ENCODE measurements around the gene TRAF3IP1.

GRCh38 chr2:238383743-238384380 is 63.5 kb downstream of the TRAF3IP1 start:
- TF ChIP-seq, protein P1, sequence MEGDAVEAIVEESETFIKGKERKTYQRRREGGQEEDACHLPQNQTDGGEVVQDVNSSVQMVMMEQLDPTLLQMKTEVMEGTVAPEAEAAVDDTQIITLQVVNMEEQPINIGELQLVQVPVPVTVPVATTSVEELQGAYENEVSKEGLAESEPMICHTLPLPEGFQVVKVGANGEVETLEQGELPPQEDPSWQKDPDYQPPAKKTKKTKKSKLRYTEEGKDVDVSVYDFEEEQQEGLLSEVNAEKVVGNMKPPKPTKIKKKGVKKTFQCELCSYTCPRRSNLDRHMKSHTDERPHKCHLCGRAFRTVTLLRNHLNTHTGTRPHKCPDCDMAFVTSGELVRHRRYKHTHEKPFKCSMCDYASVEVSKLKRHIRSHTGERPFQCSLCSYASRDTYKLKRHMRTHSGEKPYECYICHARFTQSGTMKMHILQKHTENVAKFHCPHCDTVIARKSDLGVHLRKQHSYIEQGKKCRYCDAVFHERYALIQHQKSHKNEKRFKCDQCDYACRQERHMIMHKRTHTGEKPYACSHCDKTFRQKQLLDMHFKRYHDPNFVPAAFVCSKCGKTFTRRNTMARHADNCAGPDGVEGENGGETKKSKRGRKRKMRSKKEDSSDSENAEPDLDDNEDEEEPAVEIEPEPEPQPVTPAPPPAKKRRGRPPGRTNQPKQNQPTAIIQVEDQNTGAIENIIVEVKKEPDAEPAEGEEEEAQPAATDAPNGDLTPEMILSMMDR (conservative IDR thresholded peaks at IDR 0.05; ENCODE audit: low read depth, low read length): no peak
- TF ChIP-seq EZH2 (IDR thresholded peaks at IDR 0.05; ENCODE audit: low read length, unreplicated experiment): no peak
- no peak for TF ChIP-seq EZH2phosphoT487 (IDR thresholded peaks at IDR 0.05; ENCODE audit: borderline replicate concordance, low read length)
